GM23248 (cell line): ENCODE measurements around the gene LRRC18.

ENCODE experiments used
- EZH2 ChIP-seq: fragments of 200-600 bp; sonication (generic); IDR thresholded peaks from 2 replicates; pipeline ENCODE4 v1.6.1; 2018; ENCODE audit warnings: antibody characterized with exemption, mild to moderate bottlenecking; ENCODE audit not compliant: insufficient read depth, poor library complexity, severe bottlenecking
- EZH2phosphoT487 ChIP-seq: fragments of 200-600 bp; sonication (generic); IDR thresholded peaks from 2 replicates; pipeline ENCODE4 v1.6.1; 2018; ENCODE audit warnings: antibody characterized with exemption, moderate library complexity, mild to moderate bottlenecking, low read depth; ENCODE audit not compliant: insufficient read depth

- TF ChIP-seq EZH2 (no peak), EZH2phosphoT487 (no peak)
Measured at GRCh38 chr10:48941427-48942075, 1.9 kb upstream of the LRRC18 start.
